SH-SY5Y (cell line): Measurements from ENCODE around the gene CCDC148.

Experiments
- GATA2 ChIP-seq: IDR thresholded peaks from 2 replicates; pipeline ENCODE4 v1.6.1; 2011; ENCODE audit warnings: mild to moderate bottlenecking, low read depth, low read length
- GATA3 ChIP-seq: IDR thresholded peaks from 2 replicates; pipeline ENCODE4 v1.6.1; 2011; ENCODE audit warnings: low read depth, mild to moderate bottlenecking, low read length, moderate library complexity

DNA sequence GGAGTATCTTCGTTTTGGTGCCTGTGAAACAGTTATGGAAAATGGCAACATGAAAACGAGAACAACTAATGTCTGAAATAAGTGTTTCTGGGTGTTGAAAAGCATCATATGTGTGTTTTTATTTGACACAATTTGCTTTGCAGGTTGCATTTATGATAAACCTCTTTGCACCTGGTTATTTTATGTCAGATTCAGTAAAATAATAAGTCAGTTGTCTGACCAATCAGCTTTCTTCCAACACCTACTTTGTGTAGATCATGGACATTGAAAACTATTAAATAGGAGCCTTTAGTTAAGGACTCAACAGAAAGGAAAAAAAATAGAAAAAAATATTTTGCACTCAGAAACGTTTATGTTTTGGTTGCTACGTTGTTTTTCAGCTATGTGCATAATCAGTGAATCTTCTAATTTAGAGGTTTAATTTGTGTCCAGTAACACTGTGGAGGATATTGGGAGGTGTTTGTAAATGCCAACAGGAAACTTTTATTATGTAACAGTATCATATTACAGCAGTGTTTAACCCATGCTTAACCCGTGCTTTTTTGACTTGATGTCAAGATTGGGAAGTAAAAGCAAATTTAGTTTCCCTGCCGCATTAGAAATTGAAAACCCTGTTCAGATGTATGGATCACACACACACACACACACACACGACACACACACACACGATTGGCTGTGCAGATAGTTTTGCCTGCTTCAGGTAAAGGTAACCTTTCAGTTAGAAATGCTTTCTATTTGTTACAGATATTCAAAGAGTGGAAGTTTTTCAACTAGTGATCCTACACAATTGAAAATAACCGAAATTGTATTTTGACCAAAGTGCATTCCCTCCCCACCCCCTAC is 2.8 kb upstream of the CCDC148 start:
- TF ChIP-seq GATA3 (no peak), GATA2 (no peak)
